Prostate gland (tissue), 2 donors: Measurements from ENCODE around the gene RPL39L.

ENCODE experiments used
- POLR2AphosphoS5 ChIP-seq: sonication (generic); formaldehyde crosslinking; IDR thresholded peaks from one replicate; pipeline ENCODE4 v1.6.1; 2017; ENCODE audit warnings: antibody characterized with exemption
- TF ChIP-seq, protein P1 (sequence below), 4 experiments: fragments of 200-600 bp in 2 of 4; fragments of 450-650 bp in 2 of 4; sonication (generic) in 2 of 4; IDR thresholded peaks; 1 replicate in 3 of 4; 2 replicates in 1 of 4; pipeline ENCODE4 v1.5.1; 2016 to 2019; ENCODE audit warnings: antibody characterized with exemption in 4 of 4, mild to moderate bottlenecking in 2 of 4, moderate library complexity in 2 of 4

DNA sequence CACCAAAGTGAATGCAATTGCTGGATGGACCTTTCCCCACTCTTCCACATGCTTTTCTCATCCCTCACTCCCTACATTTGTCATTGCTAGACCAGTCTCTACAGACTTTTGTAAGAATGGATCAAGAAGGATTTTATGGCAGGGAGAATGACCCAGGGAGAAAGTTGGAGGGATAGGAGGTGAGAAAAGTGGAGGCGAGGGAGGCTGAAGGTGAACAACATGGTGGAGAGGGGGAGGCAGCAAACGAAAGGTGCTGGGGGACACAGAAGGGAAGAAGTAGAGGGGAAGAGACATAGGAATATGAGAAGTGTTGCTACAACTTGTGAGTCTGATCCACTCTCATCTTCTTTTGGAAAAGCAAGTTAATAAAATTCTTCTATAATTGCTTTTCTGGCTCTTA is 33.6 kb upstream of the RPL39L start:
- TF ChIP-seq, protein P1, sequence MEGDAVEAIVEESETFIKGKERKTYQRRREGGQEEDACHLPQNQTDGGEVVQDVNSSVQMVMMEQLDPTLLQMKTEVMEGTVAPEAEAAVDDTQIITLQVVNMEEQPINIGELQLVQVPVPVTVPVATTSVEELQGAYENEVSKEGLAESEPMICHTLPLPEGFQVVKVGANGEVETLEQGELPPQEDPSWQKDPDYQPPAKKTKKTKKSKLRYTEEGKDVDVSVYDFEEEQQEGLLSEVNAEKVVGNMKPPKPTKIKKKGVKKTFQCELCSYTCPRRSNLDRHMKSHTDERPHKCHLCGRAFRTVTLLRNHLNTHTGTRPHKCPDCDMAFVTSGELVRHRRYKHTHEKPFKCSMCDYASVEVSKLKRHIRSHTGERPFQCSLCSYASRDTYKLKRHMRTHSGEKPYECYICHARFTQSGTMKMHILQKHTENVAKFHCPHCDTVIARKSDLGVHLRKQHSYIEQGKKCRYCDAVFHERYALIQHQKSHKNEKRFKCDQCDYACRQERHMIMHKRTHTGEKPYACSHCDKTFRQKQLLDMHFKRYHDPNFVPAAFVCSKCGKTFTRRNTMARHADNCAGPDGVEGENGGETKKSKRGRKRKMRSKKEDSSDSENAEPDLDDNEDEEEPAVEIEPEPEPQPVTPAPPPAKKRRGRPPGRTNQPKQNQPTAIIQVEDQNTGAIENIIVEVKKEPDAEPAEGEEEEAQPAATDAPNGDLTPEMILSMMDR (IDR thresholded peaks at IDR 0.05), result no peak
- TF ChIP-seq POLR2AphosphoS5, result no peak
